ENCODE results near the gene PRKCE.

PRKCE gene

GRCh38 chr2:46008091-46008870 lies 356.8 kb downstream of the PRKCE start:
- DNase-seq = no peak

DNA sequence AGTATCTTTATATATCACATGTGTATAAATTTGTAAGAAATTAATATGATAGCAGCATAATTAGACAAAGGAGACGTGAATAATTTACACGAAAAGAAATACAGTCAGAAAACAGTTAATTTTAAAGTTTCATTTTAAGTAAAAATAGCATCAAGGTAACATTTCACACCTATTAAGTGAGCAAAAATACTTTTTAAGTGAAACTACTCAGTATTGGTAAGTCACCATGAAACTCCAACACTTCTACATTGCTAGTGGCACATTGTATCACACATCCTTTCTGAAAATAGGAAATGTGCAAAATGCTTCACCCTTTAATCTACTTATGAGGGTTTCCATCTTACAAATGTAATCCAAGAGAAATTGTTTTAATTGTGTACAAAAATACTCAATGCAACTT lies 357.8 kb downstream of the PRKCE start:
- DNase-seq = no peak

GRCh38 chr2:46009772-46010171 lies 358.3 kb downstream of the PRKCE start:
- DNase-seq = no peak

GRCh38 chr2:46010223-46010924 lies 358.9 kb downstream of the PRKCE start:
- DNase-seq = no peak

DNA sequence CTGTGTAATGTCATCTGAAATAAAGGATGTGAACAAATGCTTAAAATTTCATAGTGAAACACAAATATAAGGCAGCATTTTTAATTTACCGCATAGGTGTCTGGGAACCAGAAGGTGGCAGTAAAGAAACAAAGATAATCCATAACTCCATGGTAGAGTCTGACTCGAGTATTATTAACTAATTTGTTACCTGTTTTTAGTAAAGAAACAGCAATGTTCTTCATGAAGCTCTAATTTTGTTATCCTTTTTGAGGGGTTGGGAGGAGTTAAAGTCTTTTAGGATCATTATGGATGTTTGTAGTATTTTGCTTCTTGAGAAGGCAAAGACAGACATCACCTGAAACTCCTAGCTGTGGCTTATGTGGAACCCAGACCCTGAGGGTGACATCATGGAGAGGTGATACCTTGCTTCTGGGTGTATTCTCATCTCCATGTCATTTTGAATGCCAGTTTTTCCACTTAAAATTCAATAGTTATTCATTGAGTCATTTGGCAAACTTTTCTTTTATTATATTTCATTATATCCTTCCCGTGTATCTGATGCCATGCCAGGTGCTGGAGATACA lies 359.5 kb downstream of the PRKCE start:
- peak; percentile 58 for DNase-seq

- no peak for DNase-seq
Measured at GRCh38 chr2:46012618-46013240, 361.3 kb downstream of the PRKCE start.

- no peak for DNase-seq
Measured at GRCh38 chr2:46013726-46014125, 362.3 kb downstream of the PRKCE start.

DNA sequence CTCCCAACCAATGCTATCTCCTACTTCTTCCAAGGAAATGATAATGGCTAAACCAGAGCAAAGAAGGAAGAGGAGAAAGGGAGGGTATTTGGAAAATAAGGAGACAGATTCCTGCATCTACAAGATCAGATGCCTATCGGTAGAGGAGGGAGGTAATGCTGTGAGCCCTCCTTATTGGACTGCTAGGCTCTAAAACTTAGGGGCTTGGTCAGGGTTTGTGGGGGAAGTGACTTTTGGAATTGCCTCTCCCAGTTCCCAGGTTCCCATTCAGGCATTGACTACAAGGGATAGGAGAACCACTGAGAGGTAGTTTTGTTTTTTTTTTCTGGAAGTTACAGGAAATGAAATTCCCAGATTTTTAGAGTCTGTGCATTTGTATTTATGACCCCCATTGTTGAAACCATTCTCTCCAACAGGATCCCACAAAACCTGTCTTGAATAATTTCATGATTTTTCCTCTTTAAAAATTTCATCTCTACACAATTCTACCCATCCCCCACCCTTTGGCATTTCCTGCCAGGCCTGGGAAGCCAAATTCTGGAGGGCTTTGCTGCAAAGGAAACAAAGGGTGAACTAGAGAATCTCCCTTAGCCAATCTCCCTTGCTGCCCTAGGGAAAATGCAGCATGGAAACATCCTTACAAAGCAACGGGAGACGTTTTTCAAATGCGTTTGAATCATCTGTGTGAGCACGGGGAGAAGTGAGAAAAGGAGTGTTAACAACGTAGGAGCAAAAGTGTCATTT lies 363.6 kb downstream of the PRKCE start:
- no peak for DNase-seq

DNA sequence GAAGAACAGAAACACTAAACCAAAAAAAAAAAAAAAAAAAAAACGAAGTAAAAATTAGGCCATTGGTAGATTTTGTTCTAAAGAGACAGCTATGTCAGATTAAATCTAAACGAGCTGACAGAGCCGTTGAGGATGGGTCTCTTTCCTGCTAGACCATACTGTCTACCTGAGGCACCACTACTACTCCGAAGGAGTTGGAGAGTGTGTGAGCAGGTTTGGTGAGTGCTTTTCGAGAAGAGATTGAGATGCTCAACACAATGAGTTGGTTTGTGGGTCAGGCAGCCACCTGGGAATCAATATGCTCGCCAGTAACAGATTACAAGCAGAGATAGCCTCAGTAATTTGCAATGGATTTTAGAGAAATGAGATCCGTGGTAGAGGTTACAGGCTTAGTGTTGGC lies 364.2 kb downstream of the PRKCE start:
- no peak for DNase-seq

DNA sequence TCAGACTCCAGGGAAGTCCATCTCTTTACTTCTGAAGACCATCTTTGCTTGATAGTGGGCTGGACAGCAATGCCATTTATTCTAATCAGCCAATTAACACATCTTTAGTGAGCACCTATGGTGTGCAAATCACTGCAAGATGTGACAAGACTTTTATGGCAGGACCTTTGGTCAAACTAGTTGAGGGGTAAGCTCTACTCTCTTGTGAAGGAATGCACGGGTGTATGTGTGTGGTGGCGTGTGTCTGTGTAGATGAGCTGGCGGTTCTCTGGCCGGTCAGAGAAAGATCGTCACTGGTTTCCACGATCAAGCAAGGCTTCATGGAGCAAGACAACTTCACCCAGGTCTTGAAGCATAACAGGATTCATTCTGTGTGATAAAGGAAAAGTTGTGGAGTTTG lies 364.6 kb downstream of the PRKCE start:
- no peak for DNase-seq

GRCh38 chr2:46018773-46019591 lies 367.5 kb downstream of the PRKCE start:
- DNase-seq = no peak

GRCh38 chr2:46020416-46020815 lies 368.9 kb downstream of the PRKCE start:
- DNase-seq = no peak

DNA sequence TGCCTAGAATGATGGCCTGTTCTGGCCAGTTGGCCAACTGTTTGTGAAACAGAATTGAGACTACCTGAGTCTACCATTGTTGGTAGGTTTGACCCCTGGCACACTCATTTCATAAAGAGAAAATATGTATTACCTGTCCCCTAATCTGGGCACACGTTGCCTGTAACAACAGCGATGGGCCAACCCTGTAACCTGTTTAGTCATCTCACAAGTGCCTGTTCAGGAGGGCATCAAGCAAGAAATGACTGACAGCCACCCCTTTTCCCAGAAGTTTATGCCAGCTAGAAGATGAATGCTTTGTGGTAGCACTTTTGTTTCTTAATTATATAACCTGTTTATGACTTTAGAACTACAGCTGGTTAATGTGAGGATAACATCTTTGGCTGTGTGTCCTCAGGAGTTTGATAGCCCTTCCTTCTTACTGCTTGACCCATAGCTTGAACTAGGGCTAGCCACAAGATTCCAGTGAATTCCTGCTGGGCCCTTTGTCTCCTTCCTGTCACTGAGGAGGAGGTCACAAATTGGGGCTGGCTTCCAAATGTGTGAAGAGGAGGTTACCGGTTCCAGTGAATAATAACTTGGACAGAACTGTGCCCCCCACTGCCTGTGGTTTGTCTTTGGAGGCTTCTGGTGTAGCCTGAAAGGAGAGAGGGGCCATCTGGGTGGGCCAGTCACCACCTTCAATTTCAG lies 371.8 kb downstream of the PRKCE start:
- DNase-seq = no peak

- DNase-seq = no peak
Measured at GRCh38 chr2:46024146-46024779, 372.8 kb downstream of the PRKCE start.

DNA sequence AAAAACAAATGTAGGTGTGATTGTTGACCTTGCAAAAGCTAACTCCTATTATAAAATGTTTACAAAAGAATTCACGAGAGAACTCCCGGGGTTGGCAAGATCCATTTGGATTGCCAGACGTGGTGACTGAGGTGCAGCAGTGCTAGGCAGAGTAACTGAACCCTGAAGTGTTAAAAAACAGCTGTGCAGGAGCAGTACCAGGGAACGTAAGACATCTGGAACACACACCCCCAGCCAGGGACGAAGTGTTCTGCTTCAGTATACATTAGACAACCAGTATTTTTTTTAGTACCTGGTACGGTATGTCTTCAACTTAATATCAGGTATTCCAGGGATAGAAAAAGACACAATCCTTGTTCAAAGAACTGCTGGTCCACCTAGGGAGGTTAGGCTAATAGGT lies 373.6 kb downstream of the PRKCE start:
- no peak for DNase-seq

DNA sequence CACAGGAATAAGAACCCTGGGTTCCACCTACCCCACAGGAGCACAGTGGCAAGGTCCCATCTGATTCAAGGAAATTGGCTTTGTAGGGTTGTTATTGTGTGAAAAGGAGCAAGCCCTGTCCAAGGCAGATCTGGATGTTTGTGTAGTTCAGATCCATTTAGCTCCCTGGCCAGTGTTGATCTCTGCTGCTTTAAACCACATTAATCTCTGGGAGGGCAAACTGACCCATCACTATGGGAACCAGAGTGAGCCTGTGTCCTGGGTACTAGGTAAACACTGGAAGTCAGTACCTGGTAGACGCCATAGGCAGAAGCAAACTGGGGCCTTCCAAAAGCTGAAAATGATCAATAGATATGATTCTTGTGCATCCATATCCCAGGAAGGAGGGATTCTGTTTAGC lies 374.2 kb downstream of the PRKCE start:
- DNase-seq = no peak

GRCh38 chr2:46026431-46026830 lies 375.0 kb downstream of the PRKCE start:
- DNase-seq = no peak

- DNase-seq = peak; percentile 68
Measured at GRCh38 chr2:46029332-46029811, 377.9 kb downstream of the PRKCE start.

- no peak for DNase-seq
Measured at GRCh38 chr2:46030330-46030729, 378.9 kb downstream of the PRKCE start.

DNA sequence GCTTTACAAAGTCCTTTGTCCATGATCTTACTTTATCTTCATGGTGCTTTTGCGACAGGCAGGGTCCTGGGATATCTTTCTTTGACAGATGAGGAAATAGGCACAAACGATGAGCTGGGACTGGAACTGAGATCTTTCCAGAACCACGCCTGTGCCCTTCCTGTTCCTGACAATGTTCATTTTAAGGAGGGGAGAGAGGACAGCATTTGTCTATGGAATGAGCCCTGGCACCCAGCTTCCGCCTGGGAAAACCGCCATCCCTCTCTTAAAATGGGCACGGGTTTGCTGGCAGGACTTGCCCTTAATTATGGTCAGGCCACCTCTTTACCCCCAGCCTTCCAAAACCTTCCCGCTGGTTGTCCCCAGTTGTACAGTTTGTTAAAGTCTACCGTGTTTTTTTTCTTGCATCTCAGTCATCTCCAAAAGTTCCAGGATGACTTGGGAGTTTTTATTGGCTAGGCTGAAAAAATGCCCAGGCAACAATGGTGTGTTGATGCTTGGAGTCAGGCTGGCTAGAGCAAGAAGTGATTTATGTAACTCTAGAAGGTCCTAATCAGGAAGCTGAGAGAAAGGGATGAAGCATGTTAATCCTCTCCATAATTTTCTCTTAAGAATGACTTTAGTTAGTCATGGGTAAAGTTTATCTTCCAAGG lies 380.8 kb downstream of the PRKCE start:
- no peak for DNase-seq

Data from kidney glomerular epithelial cell (primary cell).